ENCODE data around the gene ABCC1. TPM values are rescaled to one million over a fixed set of nuclear protein-coding genes. Genes with fewer than 3 reads are reported as not detected.

Gene ABCC1
- total RNA-seq, 1 experiment from 2014 or later: 10.0 TPM

DNA sequence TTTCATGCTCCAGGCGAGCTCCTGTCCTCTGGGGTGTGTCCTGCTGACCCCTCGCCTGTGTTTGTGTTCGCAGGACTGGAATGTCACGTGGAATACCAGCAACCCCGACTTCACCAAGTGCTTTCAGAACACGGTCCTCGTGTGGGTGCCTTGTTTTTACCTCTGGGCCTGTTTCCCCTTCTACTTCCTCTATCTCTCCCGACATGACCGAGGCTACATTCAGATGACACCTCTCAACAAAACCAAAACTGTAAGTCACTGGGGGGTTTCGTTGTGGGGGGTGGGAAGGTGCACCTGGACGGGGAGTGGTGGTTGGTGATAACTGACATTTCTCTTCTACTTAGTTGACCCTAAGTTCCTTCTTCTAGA lies 58.3 kb downstream of the ABCC1 start:
- Histone ChIP-seq H3K36me3 (peaks cover 3% of the 10 kb centered on the region; the same call in 1 of the 2 replicates), H3K27me3 (no peaks in the 10 kb centered on the region), H3K27ac (no peak overlapping the region), H3K4me3 (no peak overlapping the region), H3K4me1 (peaks cover 15% of the 10 kb centered on the region; the same call in 1 of the 2 replicates), H3K9me3 (replicated peaks) (no peaks in the 10 kb centered on the region)
- DNase-seq: no peak

DNA sequence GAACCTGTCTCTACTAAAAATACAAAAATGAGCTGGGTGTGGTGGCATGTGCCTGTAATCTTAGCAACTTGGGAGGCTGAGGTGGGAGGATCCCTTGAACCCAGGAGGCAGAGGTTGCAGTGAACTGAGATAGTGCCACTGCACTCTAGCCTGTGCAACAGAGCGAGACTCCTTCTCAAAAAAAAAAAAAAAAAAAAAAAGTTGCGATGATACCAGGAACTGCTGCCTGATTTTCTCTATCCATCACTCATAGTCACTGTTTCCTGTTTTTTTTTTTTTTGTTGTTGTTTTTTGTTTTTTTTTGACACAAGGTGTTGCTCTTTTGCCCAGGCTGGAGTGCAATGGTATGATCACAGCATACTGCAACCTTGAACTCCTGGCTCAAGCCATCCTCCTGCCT lies 59.2 kb downstream of the ABCC1 start:
- Histone ChIP-seq H3K27me3 (no peaks in the 10 kb centered on the region), H3K4me3 (no peak overlapping the region), H3K9me3 (replicated peaks) (no peaks in the 10 kb centered on the region), H3K36me3 (peaks cover 3% of the 10 kb centered on the region; the same call in 1 of the 2 replicates), H3K4me1 (peaks cover 15% of the 10 kb centered on the region; the same call in 1 of the 2 replicates), H3K27ac (no peak overlapping the region)
- DNase-seq: no peak

DNA sequence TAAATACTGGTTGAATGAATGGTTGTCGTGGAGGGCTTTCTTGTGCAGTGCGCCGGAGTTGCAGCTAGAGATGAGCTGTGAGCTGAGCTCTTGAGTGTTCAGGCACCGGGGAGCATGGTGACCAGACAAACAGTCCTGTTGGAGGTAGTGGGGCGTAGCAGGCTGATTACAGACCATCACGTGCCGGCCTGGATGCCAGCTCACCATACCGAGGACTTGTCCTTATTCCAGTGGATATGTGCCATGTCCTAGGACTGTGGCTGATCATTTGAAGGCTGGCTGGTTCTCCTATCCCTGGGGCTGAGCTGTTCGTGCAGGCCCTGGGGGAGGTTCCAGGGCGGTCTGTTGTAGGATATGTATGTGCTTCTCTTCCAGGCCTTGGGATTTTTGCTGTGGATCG lies 60.0 kb downstream of the ABCC1 start:
- Histone ChIP-seq H3K36me3 (peaks cover 3% of the 10 kb centered on the region; the same call in 1 of the 2 replicates), H3K27ac (no peak overlapping the region)

DNA sequence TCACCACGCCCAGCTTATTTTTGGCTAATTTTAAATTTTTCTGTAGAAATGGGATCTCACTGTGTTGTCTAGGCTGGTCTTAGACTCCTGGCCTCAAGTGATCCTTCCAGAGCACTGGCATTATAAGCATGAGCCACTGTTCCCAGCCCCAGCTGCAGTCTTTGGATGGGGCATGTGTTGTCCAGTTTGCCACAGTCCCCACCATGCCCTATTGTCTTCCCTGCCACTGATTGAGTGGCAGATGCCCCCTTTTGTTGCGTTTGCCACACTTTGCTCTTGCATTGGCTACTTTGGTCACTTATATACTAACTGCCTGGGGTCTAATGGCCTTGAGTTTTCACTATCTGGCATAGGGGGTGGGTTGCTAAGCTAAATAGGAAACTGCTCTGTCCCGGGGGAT lies 60.8 kb downstream of the ABCC1 start:
- Histone ChIP-seq H3K27me3 (no peaks in the 10 kb centered on the region), H3K4me3 (no peak overlapping the region), H3K9me3 (replicated peaks) (no peaks in the 10 kb centered on the region), H3K4me1 (peaks cover 12% of the 10 kb centered on the region; the same call in 1 of the 2 replicates), H3K27ac (no peak overlapping the region), H3K36me3 (peaks cover 3% of the 10 kb centered on the region; the same call in 1 of the 2 replicates)
- DNase-seq: no peak

More for the DNA sequence above, 60.0 kb downstream of the ABCC1 start:
- DNase-seq: no peak
- Histone ChIP-seq H3K4me3 (no peak overlapping the region), H3K4me1 (peaks cover 13% of the 10 kb centered on the region; the same call in 1 of the 2 replicates), H3K27me3 (no peaks in the 10 kb centered on the region), H3K9me3 (replicated peaks) (no peaks in the 10 kb centered on the region)

DNA sequence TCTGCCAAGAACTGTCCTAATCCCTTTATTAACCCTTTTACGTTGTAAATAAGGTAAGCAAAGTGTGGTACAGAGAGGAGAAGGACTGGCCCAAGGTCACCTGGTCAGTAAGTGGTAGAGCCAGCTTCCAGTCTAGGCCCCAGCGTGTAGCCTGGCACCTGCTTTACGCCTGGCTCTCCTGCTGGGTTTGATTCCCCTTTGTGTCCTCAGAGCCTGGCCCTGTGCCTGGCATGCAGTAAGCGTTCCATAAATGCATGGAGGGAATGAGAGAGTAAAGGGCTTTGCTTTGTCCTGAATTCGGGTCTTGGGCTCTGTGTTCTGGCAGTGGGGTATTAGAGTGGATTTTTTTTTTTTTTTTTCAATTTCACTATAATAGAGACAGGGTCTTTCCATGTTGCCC lies 62.7 kb downstream of the ABCC1 start:
- Histone ChIP-seq H3K27ac (no peak overlapping the region), H3K36me3 (peaks cover 7% of the 10 kb centered on the region; the same call in 1 of the 2 replicates)

DNA sequence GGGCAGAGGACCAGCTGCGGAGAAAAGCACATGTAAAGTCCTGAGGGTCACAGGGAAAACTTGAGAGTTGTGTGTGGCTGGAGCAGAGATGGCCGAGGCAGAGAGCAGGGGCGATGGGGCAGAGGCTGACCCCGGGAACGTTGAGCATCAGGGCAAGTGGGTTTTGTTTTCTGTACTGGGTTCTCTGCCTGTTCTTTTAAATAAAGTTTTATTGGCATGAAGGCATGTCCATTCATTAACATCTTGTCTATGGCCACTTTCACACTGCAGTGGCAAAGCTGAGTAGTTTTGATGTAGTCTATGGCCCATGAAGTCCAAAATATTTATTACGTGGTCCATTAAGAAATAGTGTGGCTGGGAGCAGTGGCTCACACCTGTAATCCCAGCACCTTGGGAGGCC lies 64.4 kb downstream of the ABCC1 start:
- Histone ChIP-seq H3K27ac (no peak overlapping the region), H3K4me1 (peaks cover 12% of the 10 kb centered on the region; the same call in 1 of the 2 replicates), H3K4me3 (no peak overlapping the region), H3K36me3 (peaks cover 7% of the 10 kb centered on the region; the same call in 1 of the 2 replicates), H3K27me3 (no peaks in the 10 kb centered on the region), H3K9me3 (replicated peaks) (no peaks in the 10 kb centered on the region)
- DNase-seq: no peak

More for the DNA sequence above, 62.7 kb downstream of the ABCC1 start:
- Histone ChIP-seq H3K27me3 (no peaks in the 10 kb centered on the region), H3K4me3 (no peak overlapping the region), H3K4me1 (peaks cover 12% of the 10 kb centered on the region; the same call in 1 of the 2 replicates), H3K9me3 (replicated peaks) (no peaks in the 10 kb centered on the region)
- no peak for DNase-seq

DNA sequence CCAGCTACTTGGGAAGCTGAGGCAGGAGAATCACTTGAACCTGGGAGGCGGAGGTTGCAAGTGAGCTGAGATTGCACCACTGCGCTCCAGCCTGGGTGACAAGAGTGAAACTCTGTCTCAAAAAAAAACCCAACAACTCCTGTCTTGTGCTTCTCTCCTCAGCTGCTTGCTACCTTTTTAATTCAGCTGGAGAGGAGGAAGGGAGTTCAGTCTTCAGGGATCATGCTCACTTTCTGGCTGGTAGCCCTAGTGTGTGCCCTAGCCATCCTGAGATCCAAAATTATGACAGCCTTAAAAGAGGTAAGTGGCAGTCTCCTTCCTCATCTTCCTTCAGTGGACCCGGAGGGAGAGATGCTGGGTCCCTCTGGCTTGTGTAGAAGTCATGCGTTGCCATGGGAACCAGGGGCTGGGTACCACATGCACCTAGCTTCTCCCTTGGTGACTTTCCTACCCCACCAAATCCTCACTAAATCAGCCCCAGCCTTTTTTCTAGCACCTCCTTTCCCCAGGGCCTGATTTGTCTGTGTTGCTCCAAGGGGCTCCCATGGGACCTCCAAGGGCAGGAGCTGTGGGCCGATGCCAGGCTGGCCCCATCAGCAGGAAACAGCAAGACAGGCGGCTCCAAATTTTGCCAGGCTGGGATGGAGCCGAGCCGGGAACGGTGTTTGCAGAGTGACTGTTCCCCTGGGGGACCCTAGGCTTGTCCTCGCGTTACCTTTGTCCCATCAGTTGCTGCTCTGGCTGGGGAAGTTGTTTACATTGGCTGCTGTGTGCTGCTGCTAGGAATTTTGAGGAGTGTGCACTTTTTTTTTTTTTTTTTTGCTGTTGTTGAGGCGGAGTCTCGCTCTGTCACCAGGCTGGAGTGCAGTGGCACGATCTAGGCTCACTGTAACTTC lies 65.2 kb downstream of the ABCC1 start:
- H3K27me3 ChIP-seq: no peaks in the 10 kb centered on the region

DNA sequence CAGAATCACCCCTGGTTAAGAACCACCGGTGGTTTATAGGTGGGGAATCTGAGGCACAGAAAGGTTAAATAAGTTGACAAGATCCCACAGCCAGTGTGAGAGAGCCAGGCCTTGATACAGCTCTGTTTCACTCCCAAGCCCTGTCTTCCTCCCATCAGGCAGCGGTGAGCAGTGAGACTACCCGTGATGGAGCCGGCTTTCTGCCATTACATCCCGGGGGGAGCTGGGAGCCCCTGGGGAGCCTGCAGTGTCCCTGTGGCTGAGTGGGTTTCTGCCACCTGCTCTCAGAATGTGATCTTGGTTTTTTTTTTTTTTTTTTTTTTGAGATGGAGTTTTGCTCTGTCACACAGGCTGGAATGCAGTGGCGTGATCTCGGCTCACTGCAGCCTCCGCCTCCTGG lies 66.4 kb downstream of the ABCC1 start:
- Histone ChIP-seq H3K9me3 (replicated peaks) (no peaks in the 10 kb centered on the region), H3K27ac (no peak overlapping the region), H3K4me3 (no peak overlapping the region), H3K4me1 (peaks cover 13% of the 10 kb centered on the region; the same call in 1 of the 2 replicates), H3K36me3 (peaks cover 4% of the 10 kb centered on the region; the same call in 1 of the 2 replicates), H3K27me3 (no peaks in the 10 kb centered on the region)
- DNase-seq: peak; percentile 25 to 27

More for the DNA sequence above, 65.2 kb downstream of the ABCC1 start:
- DNase-seq: peak; percentile 75 to 77
- Histone ChIP-seq H3K4me3 (no peak overlapping the region), H3K27ac (peak overlapping the region; percentile 4; the same call in 1 of the 2 replicates), H3K36me3 (peaks cover 7% of the 10 kb centered on the region; the same call in 1 of the 2 replicates), H3K4me1 (peaks cover 12% of the 10 kb centered on the region; the same call in 1 of the 2 replicates), H3K9me3 (replicated peaks) (no peaks in the 10 kb centered on the region)

DNA sequence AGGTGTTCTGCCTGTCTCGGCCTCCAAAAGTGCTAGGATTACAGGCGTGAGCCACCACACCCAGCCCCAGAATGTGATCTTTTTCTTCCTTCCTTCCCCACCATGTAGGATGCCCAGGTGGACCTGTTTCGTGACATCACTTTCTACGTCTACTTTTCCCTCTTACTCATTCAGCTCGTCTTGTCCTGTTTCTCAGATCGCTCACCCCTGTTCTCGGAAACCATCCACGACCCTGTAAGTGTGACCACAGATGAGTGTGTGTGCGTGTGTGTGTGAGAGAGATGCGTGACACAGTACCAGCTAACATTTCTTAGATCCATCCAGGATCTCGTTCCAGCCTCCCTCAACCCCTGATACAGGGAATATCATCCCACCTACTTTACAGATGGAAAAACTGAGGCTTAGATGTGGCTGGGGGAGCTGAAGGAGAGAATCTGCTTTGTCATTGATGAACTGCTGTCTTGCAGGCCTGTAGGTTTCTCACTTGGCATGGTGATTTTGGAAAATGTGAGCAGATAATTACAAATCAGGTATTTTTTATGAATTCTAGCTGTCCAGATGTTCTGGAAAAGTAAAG lies 67.1 kb downstream of the ABCC1 start:
- Histone ChIP-seq H3K4me3 (no peak overlapping the region), H3K27me3 (no peaks in the 10 kb centered on the region), H3K4me1 (peaks cover 19% of the 10 kb centered on the region), H3K27ac (no peak overlapping the region), H3K9me3 (replicated peaks) (no peaks in the 10 kb centered on the region), H3K36me3 (peaks cover 4% of the 10 kb centered on the region; the same call in 1 of the 2 replicates)
- DNase-seq: no peak

DNA sequence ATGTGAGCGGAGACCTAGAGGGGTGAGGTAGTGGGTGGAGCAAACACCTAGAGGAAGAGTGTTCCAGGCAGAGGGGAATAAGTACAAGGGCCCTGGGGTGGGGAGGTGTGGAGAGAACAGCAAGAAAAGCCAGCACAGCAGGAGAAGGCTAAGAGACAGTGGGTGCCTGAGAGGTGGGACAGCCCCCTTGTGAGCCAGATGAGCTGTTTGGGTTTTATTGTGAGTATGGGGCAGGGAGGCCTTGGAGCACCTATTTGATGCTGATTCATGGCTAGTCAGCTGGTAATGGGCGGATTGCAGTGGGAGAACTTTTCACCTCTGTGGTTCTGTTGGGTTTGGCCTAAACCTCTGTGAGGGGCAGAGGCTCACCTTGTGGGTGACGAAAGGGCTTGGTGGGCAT lies 68.4 kb downstream of the ABCC1 start:
- Histone ChIP-seq H3K4me3 (no peak overlapping the region), H3K4me1 (peaks cover 29% of the 10 kb centered on the region), H3K27me3 (no peaks in the 10 kb centered on the region), H3K9me3 (replicated peaks) (no peaks in the 10 kb centered on the region), H3K36me3 (peaks cover 4% of the 10 kb centered on the region; the same call in 1 of the 2 replicates), H3K27ac (no peak overlapping the region)
- no peak for DNase-seq

DNA sequence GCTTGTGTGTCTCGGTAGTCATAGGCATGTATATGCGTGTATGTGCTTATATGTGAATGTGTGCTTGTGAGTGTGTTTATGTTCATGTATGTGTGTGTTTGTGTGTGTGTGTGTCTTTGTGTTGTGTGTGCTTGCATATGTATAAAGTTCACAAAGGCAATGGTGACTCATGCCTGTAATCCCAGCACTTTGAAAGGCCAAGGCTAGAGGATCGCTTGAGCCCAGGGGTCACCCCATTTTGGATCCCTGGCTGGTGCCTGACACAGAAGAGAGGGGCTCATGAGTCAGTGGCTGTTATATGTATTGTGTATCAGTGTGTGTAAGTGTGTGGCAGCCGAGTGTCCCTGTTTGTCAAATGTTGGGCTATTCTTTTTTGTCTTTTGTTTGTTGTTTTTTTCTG lies 69.3 kb downstream of the ABCC1 start:
- H3K27ac ChIP-seq: no peak overlapping the region
- no peak overlapping the region for H3K4me3 ChIP-seq
- H3K27me3 ChIP-seq: no peaks in the 10 kb centered on the region
- H3K4me1 ChIP-seq: peaks cover 29% of the 10 kb centered on the region
- no peaks in the 10 kb centered on the region for H3K9me3 ChIP-seq (replicated peaks)
- H3K36me3 ChIP-seq: peaks cover 4% of the 10 kb centered on the region; the same call in 1 of the 2 replicates
- no peak for DNase-seq

DNA sequence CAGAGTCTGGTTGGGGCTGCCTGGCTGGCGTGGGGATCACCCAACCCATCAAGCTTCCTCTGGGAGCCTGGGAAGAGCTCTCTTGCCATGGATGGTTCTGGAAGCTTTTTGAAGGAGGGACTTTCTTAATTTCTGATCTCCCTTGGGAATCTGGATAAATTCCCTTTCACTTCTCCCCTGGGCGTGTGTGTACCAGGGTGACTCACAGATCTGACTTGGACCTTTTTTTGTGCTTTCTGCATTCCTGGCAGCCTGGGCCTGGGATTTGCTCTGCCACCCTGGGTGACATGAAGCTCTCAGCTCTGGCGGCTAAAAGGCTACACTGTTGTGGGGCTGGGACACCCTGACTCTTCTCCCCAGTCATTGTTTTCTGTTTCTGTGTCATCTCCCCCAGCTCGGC lies 70.1 kb downstream of the ABCC1 start:
- no peaks in the 10 kb centered on the region for H3K27me3 ChIP-seq
- DNase-seq: no peak
- H3K9me3 ChIP-seq (replicated peaks): no peaks in the 10 kb centered on the region
- H3K27ac ChIP-seq: no peak overlapping the region
- peaks cover 28% of the 10 kb centered on the region for H3K4me1 ChIP-seq
- no peak overlapping the region for H3K4me3 ChIP-seq
- peaks cover 4% of the 10 kb centered on the region; the same call in 1 of the 2 replicates for H3K36me3 ChIP-seq

DNA sequence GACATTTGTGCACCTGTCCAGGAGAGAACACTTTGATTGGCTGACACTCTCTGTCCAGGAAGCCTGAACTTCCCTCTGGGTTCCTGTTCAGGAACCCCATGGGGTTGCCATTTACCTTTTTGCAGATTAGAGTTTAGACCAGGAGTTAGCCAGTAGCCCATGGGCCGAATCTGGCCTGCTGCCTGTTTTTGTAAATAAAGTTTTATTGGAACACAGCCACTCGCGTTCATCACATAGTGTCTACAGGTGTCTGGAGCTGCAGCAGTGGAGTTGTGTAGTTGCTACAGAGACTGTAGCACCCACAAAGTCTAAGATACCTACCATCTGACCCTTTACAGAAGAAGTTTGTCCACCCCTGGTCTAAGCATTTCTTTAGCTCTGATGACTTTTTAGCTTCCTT lies 70.9 kb downstream of the ABCC1 start:
- Histone ChIP-seq H3K27ac (no peak overlapping the region), H3K4me3 (no peak overlapping the region), H3K27me3 (no peaks in the 10 kb centered on the region), H3K9me3 (replicated peaks) (no peaks in the 10 kb centered on the region), H3K4me1 (peaks cover 23% of the 10 kb centered on the region), H3K36me3 (peaks cover 4% of the 10 kb centered on the region; the same call in 1 of the 2 replicates)
- DNase-seq: no peak

DNA sequence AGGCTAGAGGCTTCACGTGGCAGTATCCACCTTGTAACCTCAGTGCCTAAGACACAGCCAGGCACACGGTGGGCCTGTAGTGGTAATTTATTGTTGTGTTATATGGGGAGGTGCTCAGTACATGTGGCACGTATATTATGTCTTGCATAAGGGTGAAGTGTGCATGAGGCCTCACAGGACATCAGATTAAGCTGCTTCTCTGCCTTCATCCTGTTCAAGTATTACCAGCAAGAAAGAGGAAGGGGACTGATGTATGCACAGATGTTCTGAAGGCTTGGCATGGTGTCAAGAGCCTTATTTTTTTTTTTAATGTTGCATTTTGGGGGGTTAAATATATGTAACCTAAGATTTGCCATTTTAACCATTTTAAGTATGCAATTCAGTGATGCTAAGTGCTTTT lies 71.6 kb downstream of the ABCC1 start:
- no peak for DNase-seq
- Histone ChIP-seq H3K27ac (peak overlapping the region; percentile 69; the same call in 1 of the 2 replicates), H3K27me3 (no peaks in the 10 kb centered on the region), H3K4me1 (peaks cover 17% of the 10 kb centered on the region), H3K9me3 (replicated peaks) (no peaks in the 10 kb centered on the region), H3K4me3 (no peak overlapping the region), H3K36me3 (peaks cover 4% of the 10 kb centered on the region; the same call in 1 of the 2 replicates)

DNA sequence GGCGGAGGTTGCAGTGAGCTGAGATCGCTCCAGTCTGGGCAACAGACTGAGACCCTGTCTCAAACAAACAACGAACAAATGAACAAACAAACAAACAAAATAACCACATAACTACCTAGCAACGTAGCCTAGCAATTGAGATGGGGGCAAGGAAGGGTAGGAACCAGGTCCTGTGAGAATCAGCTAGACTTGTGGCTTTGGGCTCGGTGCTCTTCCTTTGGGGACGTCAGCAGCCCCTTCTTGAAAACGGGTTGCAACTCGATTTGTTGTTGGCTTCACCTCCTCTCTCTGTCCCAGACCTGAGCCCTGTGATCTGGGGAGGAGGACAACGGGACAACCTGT lies 72.2 kb downstream of the ABCC1 start:
- no peak overlapping the region for H3K4me3 ChIP-seq
- H3K27ac ChIP-seq: peak overlapping the region; percentile 69
- H3K4me1 ChIP-seq: peaks cover 17% of the 10 kb centered on the region
- H3K27me3 ChIP-seq: no peaks in the 10 kb centered on the region
- no peaks in the 10 kb centered on the region for H3K9me3 ChIP-seq (replicated peaks)
- H3K36me3 ChIP-seq: peaks cover 1% of the 10 kb centered on the region; the same call in 1 of the 2 replicates
- no peak for DNase-seq
